Activated naive CD4-positive, alpha-beta T cell treated with Interleukin-2 at 50 U/mL for 16 hours (primary cell): ENCODE measurements around the gene BCL2L12.
"Not testable (repeated sequence)": the region's sequence is repeated elsewhere in the genome, so short reads cannot be mapped to it uniquely, and the experiment has no call there.

Experiments used
- DNase-seq: peaks from one replicate; pipeline ENCODE4 v3.0.0-alpha.2; 2020

The BCL2L12 gene

DNA sequence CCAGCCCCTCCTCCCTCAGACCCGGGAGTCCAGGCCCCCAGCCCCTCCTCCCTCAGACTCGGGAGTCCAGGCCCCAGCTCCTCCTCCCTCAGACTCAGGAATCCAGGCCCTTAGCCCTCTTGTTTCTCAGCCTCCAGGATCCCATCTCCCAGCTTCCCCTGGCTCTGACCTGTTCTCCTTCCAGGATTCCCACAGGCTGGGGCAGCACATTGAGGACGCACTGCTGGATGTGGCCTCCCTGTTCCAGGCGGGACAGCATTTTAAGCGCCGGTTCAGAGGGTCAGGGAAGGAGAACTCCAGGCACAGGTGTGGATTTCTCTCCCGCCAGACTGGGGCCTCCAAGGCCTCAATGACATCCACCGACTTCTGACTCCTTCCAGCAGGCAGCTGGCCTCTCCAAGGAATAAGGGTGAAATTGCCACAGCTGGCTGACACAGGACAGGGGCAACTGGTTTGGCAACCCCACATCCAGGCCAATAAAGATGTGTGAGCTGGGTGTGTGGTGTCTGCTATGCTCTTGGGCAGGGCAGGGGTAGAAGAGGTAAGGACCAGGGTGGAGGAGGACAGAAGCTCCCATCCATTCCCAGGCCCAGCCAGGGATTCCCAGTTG, 47.6 kb downstream of the BCL2L12 start:
- DNase-seq = no peak

DNA sequence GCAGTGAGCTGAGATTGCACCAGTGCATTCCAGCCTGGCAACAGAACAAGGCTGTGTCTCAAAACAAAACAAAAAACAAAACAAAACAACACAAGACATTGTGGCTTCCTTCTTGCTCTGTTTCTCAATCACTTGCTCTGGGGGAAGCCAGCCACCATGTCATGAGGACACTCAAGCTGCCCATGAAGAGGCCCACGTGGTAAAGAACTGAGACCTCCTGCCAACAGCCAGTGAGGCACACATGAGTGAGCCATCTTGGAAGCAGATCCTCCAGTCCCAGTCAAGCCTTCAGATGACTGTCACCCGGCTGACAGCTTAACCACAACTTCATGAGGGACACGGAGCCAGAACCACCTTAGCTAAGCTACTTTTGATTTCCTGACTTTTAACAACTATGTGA, 50.4 kb downstream of the BCL2L12 start:
- no peak for DNase-seq

DNA sequence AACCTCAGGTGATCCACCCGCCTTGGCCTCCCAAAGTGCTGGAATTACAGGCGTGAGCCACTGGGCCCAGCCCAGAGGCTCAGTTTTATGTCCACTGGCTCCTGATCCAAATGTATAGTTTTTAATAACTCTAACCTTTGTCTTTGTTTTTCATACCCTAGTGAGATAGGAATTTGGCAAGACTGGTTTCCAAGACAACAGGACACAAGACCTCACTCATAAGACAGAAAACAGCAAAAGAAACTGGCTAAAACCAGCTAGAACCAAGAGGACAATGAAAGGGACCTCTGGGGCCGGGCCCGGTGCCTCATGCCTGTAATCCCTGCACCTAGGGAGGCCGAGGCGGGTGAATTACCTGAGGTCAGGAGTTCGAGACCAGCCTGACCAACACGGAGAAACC, 52.8 kb downstream of the BCL2L12 start:
- DNase-seq = no peak

DNA sequence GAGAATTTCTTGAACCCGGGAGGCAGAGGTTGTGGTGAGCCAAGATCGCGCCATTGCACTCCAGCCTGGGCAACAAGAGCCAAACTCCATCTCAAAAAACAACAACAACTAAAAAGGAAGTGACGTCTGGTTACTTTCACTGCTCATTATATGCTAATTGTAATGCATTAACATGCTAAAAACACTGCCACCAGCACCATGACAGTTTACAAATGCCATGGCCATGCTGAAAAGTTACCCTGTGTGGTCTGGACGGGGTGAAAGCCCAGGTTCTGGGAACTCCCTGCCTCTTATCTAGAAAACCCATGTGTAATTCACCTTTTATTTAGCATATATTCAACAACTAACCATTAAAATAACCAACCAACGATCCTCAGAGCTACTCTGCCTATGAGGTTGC, 53.3 kb downstream of the BCL2L12 start:
- DNase-seq = no peak

DNA sequence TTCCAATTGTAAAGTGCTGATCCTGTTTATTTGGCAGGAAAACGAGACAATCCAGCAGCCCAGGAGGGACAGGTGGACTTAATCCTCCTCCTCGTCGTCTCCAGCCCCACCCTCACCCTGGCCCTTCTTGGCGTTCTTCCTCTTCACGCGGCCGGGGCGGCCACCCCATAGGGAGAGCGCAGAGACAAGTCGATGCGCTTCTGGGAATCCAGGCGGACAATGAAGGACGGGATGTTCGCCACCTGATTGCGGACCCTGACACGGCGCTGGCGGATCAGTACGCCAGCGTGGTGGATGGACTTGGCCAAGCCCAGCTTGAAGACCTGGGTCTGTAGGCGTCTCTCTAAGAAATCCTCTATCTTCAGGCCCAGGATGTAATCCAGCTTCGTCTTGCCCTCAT, 53.7 kb downstream of the BCL2L12 start:
- not testable (repeated sequence) for DNase-seq
